Peyer's patch (tissue), 4 donors: ENCODE data around the gene MDFI. TPM values are rescaled to one million over a fixed set of nuclear protein-coding genes. Genes with fewer than 3 reads are reported as not detected.
A peak's percentile ranks its signal among the peaks of the same experiment; 100 is the strongest.

Experiments
- DNase-seq, 3 donors: peaks; one replicate each; pipeline ENCODE4 v3.0.0-alpha.2; 2017 to 2019
- H3K27ac ChIP-seq, 4 donors: fragments of 200-600 bp; sonication (generic); one replicate each; pipeline ENCODE4 v1.5.1; 2016 to 2019
- H3K27me3 ChIP-seq, 2 donors: fragments of 200-600 bp; sonication (generic); one replicate each; pipeline ENCODE4 v1.5.1; 2019
- H3K36me3 ChIP-seq, 3 donors: fragments of 200-600 bp; sonication (generic); one replicate each; pipeline ENCODE4 v1.5.1; 2016 to 2019
- H3K4me1 ChIP-seq, 4 donors: fragments of 200-600 bp; sonication (generic); one replicate each; pipeline ENCODE4 v1.5.1; 2016 to 2019
- H3K4me3 ChIP-seq, 4 donors: fragments of 200-600 bp; sonication (generic); 1 replicate in 3 of 4; 2 replicates in 1 of 4; pipeline ENCODE4 v1.5.1; 2016 to 2019; ENCODE audit warnings: mild to moderate bottlenecking in 1 of 4
- H3K9me3 ChIP-seq, 4 donors: fragments of 200-600 bp; sonication (generic); one replicate each; pipeline ENCODE4 v1.5.1; 2016 to 2019; ENCODE audit warnings: mild to moderate bottlenecking in 1 of 4
- CTCF ChIP-seq, 6 experiments: fragments of 450-650 bp in 4 of 6; fragments of 200-600 bp in 2 of 6; sonication (generic) in 1 of 6; IDR thresholded peaks; one replicate each; pipeline ENCODE4 v1.5.1; 2017 to 2019; ENCODE audit warnings: antibody characterized with exemption in 6 of 6, mild to moderate bottlenecking in 3 of 6, moderate library complexity in 1 of 6
- POLR2A ChIP-seq, 2 donors: fragments of 450-650 bp; IDR thresholded peaks; one replicate each; pipeline ENCODE4 v1.5.1; 2017; ENCODE audit warnings: antibody characterized with exemption in 2 of 2, mild to moderate bottlenecking in 2 of 2, moderate library complexity in 2 of 2
- total RNA-seq, 4 donors: library from RNA; depleted of rRNA; stranded (reverse); fragments of >200 nt; gene quantifications; one replicate each; pipeline ENCODE4 v1.1.0, GENCODE V29; 2016

The MDFI gene
- total RNA-seq, 4 donors from 2014 or later, result 0.94 to 2.6 (median 2.4) TPM; not detected in 1

DNA sequence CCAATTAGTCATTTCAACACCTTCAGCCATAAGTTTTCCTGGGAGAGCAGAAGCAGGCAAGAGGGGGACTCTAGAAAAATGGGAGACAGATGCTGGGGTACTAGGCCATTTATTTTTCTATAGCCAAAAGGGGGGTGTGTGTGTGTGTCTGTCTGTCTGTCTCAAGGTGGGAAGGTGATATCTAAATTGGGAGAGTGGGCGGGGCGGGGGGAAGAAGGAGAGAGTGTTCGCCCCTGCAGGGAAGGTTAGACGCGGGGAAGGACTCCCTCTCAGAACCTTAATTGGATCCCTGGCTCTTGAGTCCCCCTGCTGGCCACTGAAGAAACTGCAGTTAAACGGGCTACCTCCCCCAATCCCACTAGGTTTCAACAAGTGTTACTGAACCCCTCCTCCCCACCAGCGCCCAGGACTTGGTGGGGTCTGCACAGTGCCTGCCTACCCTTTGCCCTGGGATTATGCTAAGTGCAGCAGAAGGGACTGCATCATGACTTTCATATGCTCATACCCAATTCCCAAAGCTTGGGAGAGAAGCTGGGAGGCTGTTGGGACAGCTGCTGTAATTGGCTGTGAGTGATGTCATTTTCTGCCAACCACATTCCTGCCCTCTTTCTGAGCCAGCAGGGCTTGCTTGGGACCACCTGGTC is 46.3 kb upstream of the MDFI start:
- Histone ChIP-seq H3K4me1 (no peaks in the 10 kb centered on the region), H3K9me3 (no peaks in the 10 kb centered on the region), H3K27ac (no peak overlapping the region), H3K36me3 (peaks cover 0 to 77% (median 0%) of the 10 kb centered on the region in 3 donors), H3K27me3 (no peaks in the 10 kb centered on the region), H3K4me3 (no peak overlapping the region)
- TF ChIP-seq POLR2A (IDR thresholded peaks at IDR 0.05) (no peak), CTCF (IDR thresholded peaks at IDR 0.05) (peak; percentile 83 to 94 (median 92))
- DNase-seq, result peak; percentile 69 to 92 (median 83)

GRCh38 chr6:41593406-41593805 is 44.9 kb upstream of the MDFI start:
- Histone ChIP-seq H3K27ac (no peak overlapping the region), H3K4me1 (no peaks in the 10 kb centered on the region), H3K4me3 (no peak overlapping the region), H3K36me3 (peaks cover 0 to 80% (median 0%) of the 10 kb centered on the region in 3 donors), H3K9me3 (no peaks in the 10 kb centered on the region), H3K27me3 (no peaks in the 10 kb centered on the region)
- TF ChIP-seq POLR2A (IDR thresholded peaks at IDR 0.05) (no peak), CTCF (IDR thresholded peaks at IDR 0.05) (no peak)
- no peak for DNase-seq

GRCh38 chr6:41593839-41594238 is 44.4 kb upstream of the MDFI start:
- H3K27ac ChIP-seq, result no peak overlapping the region
- TF ChIP-seq CTCF (IDR thresholded peaks at IDR 0.05) (no peak), POLR2A (IDR thresholded peaks at IDR 0.05) (no peak)
- no peak for DNase-seq
- H3K27me3 ChIP-seq, result no peaks in the 10 kb centered on the region
- peaks cover 0 to 80% (median 0%) of the 10 kb centered on the region in 3 donors for H3K36me3 ChIP-seq
- no peaks in the 10 kb centered on the region for H3K4me1 ChIP-seq
- H3K9me3 ChIP-seq, result no peaks in the 10 kb centered on the region
- no peak overlapping the region for H3K4me3 ChIP-seq

DNA sequence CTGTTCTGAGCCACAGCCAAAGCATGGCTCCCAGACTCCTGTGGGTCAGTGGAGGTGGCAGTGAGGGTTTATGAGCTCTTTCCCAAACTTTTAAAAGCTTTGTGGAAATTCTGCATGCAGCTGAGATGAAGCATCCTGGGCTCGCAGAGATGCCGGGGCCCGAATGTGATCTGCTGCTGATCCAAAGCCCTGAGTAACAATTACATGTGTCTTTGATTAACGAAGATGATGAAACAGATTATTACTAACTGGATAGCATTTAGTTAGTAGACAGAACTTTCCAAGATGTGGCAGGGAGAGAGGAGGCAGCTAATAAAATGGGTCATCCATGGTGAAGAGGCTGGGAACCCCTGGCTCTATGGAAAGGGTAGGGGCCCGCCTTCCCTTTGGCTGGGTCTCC is 43.9 kb upstream of the MDFI start:
- no peaks in the 10 kb centered on the region for H3K4me1 ChIP-seq
- no peak for TF ChIP-seq POLR2A (IDR thresholded peaks at IDR 0.05)
- TF ChIP-seq CTCF (IDR thresholded peaks at IDR 0.05), result no peak
- no peak overlapping the region for H3K4me3 ChIP-seq
- H3K27me3 ChIP-seq, result no peaks in the 10 kb centered on the region
- peaks cover 0 to 81% (median 0%) of the 10 kb centered on the region in 3 donors for H3K36me3 ChIP-seq
- no peak for DNase-seq
- H3K9me3 ChIP-seq, result no peaks in the 10 kb centered on the region
- H3K27ac ChIP-seq, result no peak overlapping the region

- Histone ChIP-seq H3K4me1 (no peaks in the 10 kb centered on the region), H3K27me3 (no peaks in the 10 kb centered on the region), H3K27ac (no peak overlapping the region), H3K36me3 (peaks cover 0 to 77% (median 0%) of the 10 kb centered on the region in 3 donors), H3K4me3 (no peak overlapping the region), H3K9me3 (no peaks in the 10 kb centered on the region)
- TF ChIP-seq CTCF (IDR thresholded peaks at IDR 0.05) (no peak), POLR2A (IDR thresholded peaks at IDR 0.05) (no peak)
- no peak for DNase-seq
Observed at GRCh38 chr6:41594766-41595165, 43.5 kb upstream of the MDFI start.
